Bone marrow (tissue), 2 donors: ENCODE data around the gene ADCY2.

Experiments
- DNase-seq, 2 donors: peaks; one replicate each; lab custom pipeline; 2025; lab: John Stamatoyannopoulos, UW

Gene ADCY2

GRCh38 chr5:7597059-7597642 lies 201.2 kb downstream of the ADCY2 start:
- no peak for DNase-seq

GRCh38 chr5:7606840-7607465 lies 211.0 kb downstream of the ADCY2 start:
- no peak for DNase-seq

GRCh38 chr5:7608772-7609171 lies 212.8 kb downstream of the ADCY2 start:
- DNase-seq: no peak

GRCh38 chr5:7609726-7610125 lies 213.8 kb downstream of the ADCY2 start:
- DNase-seq: no peak

GRCh38 chr5:7610531-7611177 lies 214.7 kb downstream of the ADCY2 start:
- no peak for DNase-seq

- DNase-seq: no peak
Observed at GRCh38 chr5:7611518-7611917, 215.6 kb downstream of the ADCY2 start.

GRCh38 chr5:7615566-7616061 lies 219.7 kb downstream of the ADCY2 start:
- DNase-seq: no peak

GRCh38 chr5:7616897-7617296 lies 221.0 kb downstream of the ADCY2 start:
- no peak for DNase-seq

GRCh38 chr5:7622498-7622897 lies 226.6 kb downstream of the ADCY2 start:
- DNase-seq: no peak

GRCh38 chr5:7625740-7626139 lies 229.8 kb downstream of the ADCY2 start:
- DNase-seq: no peak

GRCh38 chr5:7628248-7628647 lies 232.3 kb downstream of the ADCY2 start:
- DNase-seq: no peak

GRCh38 chr5:7628820-7629219 lies 232.9 kb downstream of the ADCY2 start:
- DNase-seq: no peak

GRCh38 chr5:7629561-7629960 lies 233.6 kb downstream of the ADCY2 start:
- DNase-seq: no peak

GRCh38 chr5:7634837-7635236 lies 238.9 kb downstream of the ADCY2 start:
- no peak for DNase-seq

GRCh38 chr5:7638456-7638855 lies 242.5 kb downstream of the ADCY2 start:
- no peak for DNase-seq

- DNase-seq: no peak
Observed at GRCh38 chr5:7642029-7642428, 246.1 kb downstream of the ADCY2 start.

- DNase-seq: no peak
Observed at GRCh38 chr5:7644723-7645122, 248.8 kb downstream of the ADCY2 start.

GRCh38 chr5:7650755-7651154 lies 254.8 kb downstream of the ADCY2 start:
- no peak for DNase-seq

- DNase-seq: no peak
Observed at GRCh38 chr5:7653046-7653445, 257.1 kb downstream of the ADCY2 start.

GRCh38 chr5:7657153-7657552 lies 261.2 kb downstream of the ADCY2 start:
- DNase-seq: no peak

GRCh38 chr5:7659420-7659819 lies 263.5 kb downstream of the ADCY2 start:
- no peak for DNase-seq

- no peak for DNase-seq
Observed at GRCh38 chr5:7662289-7662688, 266.4 kb downstream of the ADCY2 start.

GRCh38 chr5:7663808-7664207 lies 267.9 kb downstream of the ADCY2 start:
- no peak for DNase-seq

- DNase-seq: no peak
Observed at GRCh38 chr5:7664208-7664607, 268.3 kb downstream of the ADCY2 start.
